ENCODE results near the gene CLMN. TPM values are rescaled to one million over a fixed set of nuclear protein-coding genes. Genes with fewer than 3 reads are reported as not detected.

The CLMN gene
- total RNA-seq, 3 donors from 2014 or later (not counting 1 experiment from before 2014, with no cell fraction given), result 0.80 to 2.0 (median 1.8) TPM

- Histone ChIP-seq H3K4me3 (ENCODE audit: low read length) (no peak overlapping the region), H3K27me3 (ENCODE audit: control insufficient read depth, insufficient read depth, low read length) (no peaks in the 10 kb centered on the region), H3K4me1 (ENCODE audit: control insufficient read depth, insufficient read depth, low read length) (peaks cover 4% of the 10 kb centered on the region), H3K36me3 (ENCODE audit: control insufficient read depth, insufficient read depth, low read length) (no peaks in the 10 kb centered on the region), H3K9me3 (ENCODE audit: control insufficient read depth, insufficient read depth, low read length) (no peaks in the 10 kb centered on the region), H3K27ac (ENCODE audit: low read length) (no peak overlapping the region)
- no peaks in the 10 kb centered on the region for H3K4me1 Mint-ChIP-seq
- 92% methylated on average over 9 of the region's 9 CpGs for WGBS (ENCODE audit: insufficient coverage)
- no peak for TF ChIP-seq CTCF (IDR thresholded peaks at IDR 0.05)
- intact Hi-C loops (cut with micrococcal nuclease), result no loop called here
- H3K9me3 Mint-ChIP-seq, result no peaks in the 10 kb centered on the region
- H3K36me3 Mint-ChIP-seq, result no peaks in the 10 kb centered on the region
- no peak overlapping the region for H3K27ac Mint-ChIP-seq
- H3K4me3 Mint-ChIP-seq, result no peak overlapping the region
- peaks cover 8 to 14% of the 10 kb centered on the region in 2 donors for H3K27me3 Mint-ChIP-seq (ENCODE audit: low read depth in 2 of 2)
- ATAC-seq (no peak), DNase-seq (no peak)
Measured at GRCh38 chr14:95329941-95330340, 10.2 kb upstream of the CLMN start.

DNA sequence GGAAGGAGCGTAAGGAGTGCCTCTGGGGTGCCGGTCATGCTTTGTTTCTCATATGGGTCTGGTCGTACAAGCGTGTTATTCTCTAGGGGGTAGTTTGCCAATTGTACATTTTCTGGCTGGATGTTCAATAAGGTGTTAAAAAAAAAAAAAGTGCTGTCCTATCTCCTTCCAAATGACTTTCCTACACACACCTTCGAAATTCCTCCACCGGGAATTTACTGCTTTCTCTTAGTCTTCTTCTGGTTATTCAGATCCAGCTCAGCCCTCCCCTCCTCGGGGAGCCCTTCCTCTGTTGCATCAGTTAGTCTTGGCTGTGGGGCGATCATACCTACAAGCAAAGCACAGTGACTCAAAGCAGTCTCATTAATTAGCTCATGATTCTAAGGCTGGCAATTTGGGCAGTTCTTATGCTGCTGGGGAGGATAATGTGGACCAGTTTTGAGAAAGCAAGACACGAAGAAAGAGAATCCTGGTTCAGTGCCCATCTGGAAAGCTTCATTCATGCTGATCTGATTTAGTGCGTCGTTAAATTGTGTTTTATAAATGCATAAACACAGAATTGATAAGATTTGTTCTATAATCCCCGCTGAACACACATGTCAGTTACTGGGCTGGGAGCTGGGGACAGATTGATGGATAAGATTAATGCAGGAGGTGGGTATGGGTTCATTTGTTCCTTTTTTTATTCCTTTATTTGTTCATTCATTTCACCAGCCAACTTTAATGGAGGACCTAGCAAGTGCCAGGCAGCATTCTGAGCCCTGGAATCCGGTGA, 9.2 kb upstream of the CLMN start:
- no peak for TF ChIP-seq CTCF (IDR thresholded peaks at IDR 0.05)
- Mint-ChIP-seq H3K9me3 (no peaks in the 10 kb centered on the region), H3K27me3 (ENCODE audit: low read depth in 2 of 2) (peaks cover 8 to 15% of the 10 kb centered on the region in 2 donors), H3K4me3 (no peak overlapping the region), H3K27ac (no peak overlapping the region), H3K4me1 (no peaks in the 10 kb centered on the region), H3K36me3 (no peaks in the 10 kb centered on the region)
- H3K36me3 ChIP-seq (ENCODE audit: control insufficient read depth, insufficient read depth, low read length), result no peaks in the 10 kb centered on the region
- no peak for ATAC-seq
- H3K27ac ChIP-seq (ENCODE audit: low read length), result no peak overlapping the region
- intact Hi-C loops (cut with micrococcal nuclease), result no loop called here
- H3K9me3 ChIP-seq (ENCODE audit: control insufficient read depth, insufficient read depth, low read length), result no peaks in the 10 kb centered on the region
- H3K27me3 ChIP-seq (ENCODE audit: control insufficient read depth, insufficient read depth, low read length), result no peaks in the 10 kb centered on the region
- no peak overlapping the region for H3K4me3 ChIP-seq (ENCODE audit: low read length)
- H3K4me1 ChIP-seq (ENCODE audit: control insufficient read depth, insufficient read depth, low read length), result peaks cover 4% of the 10 kb centered on the region
- WGBS (ENCODE audit: insufficient coverage), result 81% methylated on average over 12 of the region's 13 CpGs
- DNase-seq, result no peak

DNA sequence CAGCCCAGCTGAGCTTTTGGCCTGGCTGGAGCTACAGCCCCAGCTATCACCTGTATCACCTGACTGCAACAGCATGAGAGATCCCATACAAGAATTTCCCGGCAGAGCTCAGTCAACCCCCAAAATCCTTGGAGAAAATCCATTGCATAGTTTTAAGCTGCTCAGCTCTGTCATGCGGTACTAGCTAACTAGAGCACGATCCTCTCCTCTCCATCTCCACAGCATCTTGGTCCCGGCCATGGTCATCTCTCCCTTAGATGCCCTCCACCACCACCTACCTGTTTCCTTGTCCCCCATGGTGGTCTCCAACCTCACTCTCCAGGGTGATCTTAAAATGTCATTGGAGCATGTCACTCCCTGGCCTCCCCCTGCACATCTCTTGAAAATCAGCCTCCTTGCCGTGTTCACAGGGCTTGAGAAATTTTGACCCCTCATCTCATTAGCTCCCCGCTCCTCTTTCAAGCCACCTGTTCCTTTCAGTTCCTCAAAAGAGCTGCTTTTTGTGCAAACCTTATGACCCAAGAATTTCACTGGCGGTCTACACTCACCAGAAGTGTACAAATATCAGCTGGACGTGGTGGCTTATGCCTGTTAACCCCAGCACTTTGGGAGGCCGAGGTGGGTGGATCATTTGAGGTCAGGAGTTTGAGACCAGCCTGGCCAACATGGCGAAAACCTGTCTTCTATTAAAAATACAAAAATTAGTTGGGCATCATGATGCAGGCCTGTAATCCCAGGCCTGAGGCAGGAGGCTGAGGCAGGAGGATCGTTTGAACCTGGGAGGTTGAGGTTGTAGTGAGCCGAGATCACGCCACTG, 8.1 kb upstream of the CLMN start:
- Histone ChIP-seq H3K36me3 (ENCODE audit: control insufficient read depth, insufficient read depth, low read length) (no peaks in the 10 kb centered on the region), H3K4me3 (ENCODE audit: low read length) (no peak overlapping the region), H3K27ac (ENCODE audit: low read length) (peak overlapping the region; percentile 35), H3K9me3 (ENCODE audit: control insufficient read depth, insufficient read depth, low read length) (no peaks in the 10 kb centered on the region), H3K27me3 (ENCODE audit: control insufficient read depth, insufficient read depth, low read length) (no peaks in the 10 kb centered on the region), H3K4me1 (ENCODE audit: control insufficient read depth, insufficient read depth, low read length) (peaks cover 4% of the 10 kb centered on the region)
- DNase-seq (no peak), ATAC-seq (no peak)
- Mint-ChIP-seq H3K9me3 (no peaks in the 10 kb centered on the region), H3K4me3 (no peak overlapping the region), H3K27me3 (ENCODE audit: low read depth in 2 of 2) (peaks cover 8 to 15% of the 10 kb centered on the region in 2 donors), H3K4me1 (no peaks in the 10 kb centered on the region), H3K27ac (no peak overlapping the region), H3K36me3 (no peaks in the 10 kb centered on the region)
- no peak for TF ChIP-seq CTCF (IDR thresholded peaks at IDR 0.05)
- WGBS (ENCODE audit: insufficient coverage), result 54% methylated on average over 13 of the region's 13 CpGs
- intact Hi-C loops (cut with micrococcal nuclease), result no loop called here

All from natural killer cell (primary cell).